ENCODE results near the gene MXRA8. TPM values are rescaled to one million over a fixed set of nuclear protein-coding genes. Genes with fewer than 3 reads are reported as not detected.
A peak's percentile ranks its signal among the peaks of the same experiment; 100 is the strongest.

The MXRA8 gene
- total RNA-seq, 1 experiment from 2014 or later: 25.3 TPM

GRCh38 chr1:1398677-1399186 is 40.4 kb upstream of the MXRA8 start:
- Histone ChIP-seq H3K9ac (ENCODE audit: low read length) (peak overlapping the region; percentile 98), H3K79me2 (ENCODE audit: low read length) (peaks cover 78% of the 10 kb centered on the region), H3K4me3 (ENCODE audit: low read length) (peak overlapping the region; percentile 94), H3K36me3 (ENCODE audit: low read depth, low read length) (peaks cover 45% of the 10 kb centered on the region), H4K20me1 (ENCODE audit: low read length) (0 out of 2 replicates have a peak, but pooled peaks cover 6% of the 10 kb centered on the region), H3K27me3 (ENCODE audit: low read length) (no peaks in the 10 kb centered on the region), H3K9me3 (ENCODE audit: low read length) (no peaks in the 10 kb centered on the region), H2AFZ (ENCODE audit: low read length) (peak overlapping the region; percentile 52), H3K4me2 (ENCODE audit: low read length) (peak overlapping the region; percentile 89), H3K9me2 (replicated peaks; ENCODE audit: low read length) (no peaks in the 10 kb centered on the region), H3K27ac (ENCODE audit: low read length) (peak overlapping the region; percentile 58), H3K4me1 (ENCODE audit: insufficient read depth, low read length) (peaks cover 29% of the 10 kb centered on the region), H3F3A (ENCODE audit: low read length, unreplicated experiment) (no peaks in the 10 kb centered on the region)
- no TSS peak for BruUV-seq (replicated peaks)
- TF ChIP-seq CTCF (conservative IDR thresholded peaks at IDR 0.05; ENCODE audit: low read depth, low read length) (no peak), EZH2 (IDR thresholded peaks at IDR 0.05; ENCODE audit: low read length, unreplicated experiment) (no peak), EZH2phosphoT487 (IDR thresholded peaks at IDR 0.05; ENCODE audit: borderline replicate concordance, low read length) (no peak)
- ChIA-PET CTCF (interaction anchor here (0.5 to 1.0 kb wide), 4 partner anchors 23 to 107 kb away, joined by 3 to 9 read pairs (median 4); no protein-coding TSS in a partner anchor), POLR2A (ENCODE audit: unreplicated experiment) (interaction anchor here (0.6 to 0.7 kb wide), 3 partner anchors 23 to 140 kb away, joined by 3 to 4 read pairs (median 3); partner anchors contain the start of gene AURKAIP1)
- DNase-seq (no peak), ATAC-seq (peak; percentile 0; the same call in 1 of the 2 replicates)
- intact Hi-C loops (cut with micrococcal nuclease): loop anchor here (2.0 kb wide), 2 partner anchors 22 to 106 kb away; no protein-coding TSS in a partner anchor

GRCh38 chr1:1397839-1398523 is 39.6 kb upstream of the MXRA8 start:
- CTCF ChIA-PET: no interaction called here
- no peak for ATAC-seq
- no peak for TF ChIP-seq EZH2phosphoT487 (IDR thresholded peaks at IDR 0.05; ENCODE audit: borderline replicate concordance, low read length)
- TF ChIP-seq CTCF (conservative IDR thresholded peaks at IDR 0.05; ENCODE audit: low read depth, low read length): no peak
- TF ChIP-seq EZH2 (IDR thresholded peaks at IDR 0.05; ENCODE audit: low read length, unreplicated experiment): no peak

More at GRCh38 chr1:1397839-1398523, 39.6 kb upstream of the MXRA8 start:
- H3K27me3 ChIP-seq (ENCODE audit: low read length): no peaks in the 10 kb centered on the region
- peaks cover 47% of the 10 kb centered on the region for H3K36me3 ChIP-seq (ENCODE audit: low read depth, low read length)
- peaks cover 29% of the 10 kb centered on the region for H3K4me1 ChIP-seq (ENCODE audit: insufficient read depth, low read length)
- H4K20me1 ChIP-seq (ENCODE audit: low read length): 0 out of 2 replicates have a peak, but pooled peaks cover 11% of the 10 kb centered on the region
- peak overlapping the region; percentile 98 for H3K9ac ChIP-seq (ENCODE audit: low read length)
- H3K9me2 ChIP-seq (replicated peaks; ENCODE audit: low read length): no peaks in the 10 kb centered on the region
- no peaks in the 10 kb centered on the region for H3K9me3 ChIP-seq (ENCODE audit: low read length)
- H3F3A ChIP-seq (ENCODE audit: low read length, unreplicated experiment): no peaks in the 10 kb centered on the region
- peak; percentile 65 for DNase-seq
- POLR2A ChIA-PET (ENCODE audit: unreplicated experiment): no interaction called here
- BruUV-seq (replicated peaks): TSS peak; percentile 57
- H3K79me2 ChIP-seq (ENCODE audit: low read length): peaks cover 81% of the 10 kb centered on the region
- intact Hi-C loops (cut with micrococcal nuclease): loop anchor here (2.0 kb wide), 2 partner anchors 21 to 107 kb away; no protein-coding TSS in a partner anchor
- peak overlapping the region; percentile 89 for H3K4me2 ChIP-seq (ENCODE audit: low read length)
- H3K27ac ChIP-seq (ENCODE audit: low read length): peak overlapping the region; percentile 58
- peak overlapping the region; percentile 94 for H3K4me3 ChIP-seq (ENCODE audit: low read length)
- no peak overlapping the region for H2AFZ ChIP-seq (ENCODE audit: low read length)

All from PC-3 (cell line).